ENCODE results near the gene MYOF. TPM values are rescaled to one million over a fixed set of nuclear protein-coding genes. Genes with fewer than 3 reads are reported as not detected.

MYOF gene
- total and polyA plus RNA-seq, 8 donors = 5.0 to 111 (median 36.0) TPM

GRCh38 chr10:93461109-93461806, 20.9 kb downstream of the MYOF start:
- TF ChIP-seq EP300 (IDR thresholded peaks at IDR 0.05) (no peak), POLR2A (IDR thresholded peaks at IDR 0.05) (no peak), POLR2AphosphoS5 (IDR thresholded peaks at IDR 0.05) (no peak), CTCF (IDR thresholded peaks at IDR 0.05) (no peak)
- WGBS, 5 donors = 53 to 70% (median 58%) methylated on average over 4 of the region's 4 CpGs
- Histone ChIP-seq H3K27me3 (no peaks in the 10 kb centered on the region), H3K4me3 (no peak overlapping the region), H3K36me3 (peaks cover 0 to 5% (median 1%) of the 10 kb centered on the region in 4 donors), H3K27ac (peak overlapping the region in 4 of 5 donors; percentile 94), H3K9me3 (no peaks in the 10 kb centered on the region), H3K4me1 (peaks cover 56 to 88% (median 76%) of the 10 kb centered on the region in 4 donors)
- intact Hi-C loops (cut with DNase I; ENCODE audit: low total_unique reads) = no loop called here
- no peak for DNase-seq

- no peaks in the 10 kb centered on the region for H3K9me3 ChIP-seq
- intact Hi-C loops (cut with DNase I; ENCODE audit: low total_unique reads) = no loop called here
- no peak overlapping the region for H3K4me3 ChIP-seq
- TF ChIP-seq EP300 (IDR thresholded peaks at IDR 0.05) = no peak
- no peak for TF ChIP-seq POLR2AphosphoS5 (IDR thresholded peaks at IDR 0.05)
- no peak for TF ChIP-seq POLR2A (IDR thresholded peaks at IDR 0.05)
- TF ChIP-seq CTCF (IDR thresholded peaks at IDR 0.05) = no peak
- peaks cover 0 to 10% (median 2%) of the 10 kb centered on the region in 4 donors for H3K36me3 ChIP-seq
- peaks cover 49 to 70% (median 61%) of the 10 kb centered on the region in 4 donors for H3K4me1 ChIP-seq
- WGBS, 5 donors = 36 to 56% (median 46%) methylated on average over 3 of the region's 3 CpGs
- peak overlapping the region in 4 of 5 donors; percentile 90 to 94 (median 94) for H3K27ac ChIP-seq
- no peak for DNase-seq
- no peaks in the 10 kb centered on the region for H3K27me3 ChIP-seq
These were observed 22.7 kb downstream of the MYOF start for GRCh38 chr10:93459466-93459865.

- no peaks in the 10 kb centered on the region for H3K27me3 ChIP-seq
- peak; percentile 82 to 95 (median 88) for TF ChIP-seq POLR2AphosphoS5 (IDR thresholded peaks at IDR 0.05)
- no peak for TF ChIP-seq EP300 (IDR thresholded peaks at IDR 0.05)
- WGBS, 5 donors = 13 to 33% (median 21%) methylated on average over 6 of the region's 6 CpGs
- intact Hi-C loops (cut with DNase I; ENCODE audit: low total_unique reads) = no loop called here
- H3K27ac ChIP-seq = peak overlapping the region; percentile 79 to 94 (median 94)
- DNase-seq = peak; percentile 75 to 96
- H3K4me3 ChIP-seq = no peak overlapping the region
- H3K4me1 ChIP-seq = peaks cover 47 to 63% (median 55%) of the 10 kb centered on the region in 4 donors
- peaks cover 0 to 16% (median 3%) of the 10 kb centered on the region in 4 donors for H3K36me3 ChIP-seq
- H3K9me3 ChIP-seq = no peaks in the 10 kb centered on the region
These were observed 23.3 kb downstream of the MYOF start for GRCh38 chr10:93458821-93459257.

GRCh38 chr10:93457511-93457910, 24.6 kb downstream of the MYOF start:
- H3K27ac ChIP-seq = peak overlapping the region in 4 of 5 donors; percentile 90 to 94 (median 94)

More at GRCh38 chr10:93457511-93457910, 24.6 kb downstream of the MYOF start:
- H3K4me1 ChIP-seq = peaks cover 38 to 52% (median 45%) of the 10 kb centered on the region in 4 donors
- H3K27me3 ChIP-seq = no peaks in the 10 kb centered on the region
- no peak overlapping the region for H3K4me3 ChIP-seq
- WGBS, 5 donors = 80 to 95% (median 89%) methylated on average over 8 of the region's 8 CpGs
- intact Hi-C loops (cut with DNase I; ENCODE audit: low total_unique reads) = no loop called here
- TF ChIP-seq CTCF (IDR thresholded peaks at IDR 0.05) (no peak), EP300 (IDR thresholded peaks at IDR 0.05) (no peak)
- peaks cover 0 to 24% (median 6%) of the 10 kb centered on the region in 4 donors for H3K36me3 ChIP-seq
- no peak for DNase-seq
- no peaks in the 10 kb centered on the region for H3K9me3 ChIP-seq

Measured in stomach (tissue), 9 donors.